Left colon (tissue), 2 donors: ENCODE results near the gene POU2AF1. TPM values are rescaled to one million over a fixed set of nuclear protein-coding genes. Genes with fewer than 3 reads are reported as not detected.

Source experiments
- ATAC-seq: fragments of 200-7000 bp; cut with Tn5 transposase; one replicate; pipeline ENCODE4 v1.9.1; 2020; ENCODE audit warnings: mild to moderate bottlenecking, moderate library complexity
- DNase-seq, 2 donors: peaks; one replicate each; pipeline ENCODE4 v3.0.0-alpha.2; 2020
- intact Hi-C, 2 donors: fragments of 100-400 bp; cut with DNase I in 1 of 2; cut with micrococcal nuclease in 1 of 2; formaldehyde crosslinking; loops; one replicate each; pipeline versions ENCODE4 v1.11.2 to v1.14.0; 2022; cut with DNase I, micrococcal nuclease
- microRNA-seq, 2 donors: library from miRNA; unstranded; fragments of <30 nt; microRNA quantifications; one replicate each; pipeline versions ENCODE4 v1.1.0 to v1.2.0, GENCODE V29; 2020
- total RNA-seq, 2 donors: library from RNA; stranded (reverse); fragmentation: NEBNext Ultra II Directional; extraction: Animal tissue kit (Norgen Biotek cat#: 25700); gene quantifications; one replicate each; pipeline ENCODE4 v1.2.1, GENCODE V29; 2021
- donor health status: DM: no; HTN: no; CAD: no.
- donor health status: DM: yes; HTN: yes; CAD: no.

The POU2AF1 gene
- total RNA-seq, 2 donors from 2014 or later = 3.8 to 10.2 TPM

GRCh38 chr11:111309215-111309915 lies 69.7 kb downstream of the POU2AF1 start:
- DNase-seq = no peak
- no peak for ATAC-seq

GRCh38 chr11:111308140-111308539 lies 70.9 kb downstream of the POU2AF1 start:
- intact Hi-C loops = no loop called here
- peak; percentile 90 to 93 for DNase-seq
- ATAC-seq = peak; percentile 82

More at GRCh38 chr11:111309215-111309915, 69.7 kb downstream of the POU2AF1 start:
- intact Hi-C loops = no loop called here

DNA sequence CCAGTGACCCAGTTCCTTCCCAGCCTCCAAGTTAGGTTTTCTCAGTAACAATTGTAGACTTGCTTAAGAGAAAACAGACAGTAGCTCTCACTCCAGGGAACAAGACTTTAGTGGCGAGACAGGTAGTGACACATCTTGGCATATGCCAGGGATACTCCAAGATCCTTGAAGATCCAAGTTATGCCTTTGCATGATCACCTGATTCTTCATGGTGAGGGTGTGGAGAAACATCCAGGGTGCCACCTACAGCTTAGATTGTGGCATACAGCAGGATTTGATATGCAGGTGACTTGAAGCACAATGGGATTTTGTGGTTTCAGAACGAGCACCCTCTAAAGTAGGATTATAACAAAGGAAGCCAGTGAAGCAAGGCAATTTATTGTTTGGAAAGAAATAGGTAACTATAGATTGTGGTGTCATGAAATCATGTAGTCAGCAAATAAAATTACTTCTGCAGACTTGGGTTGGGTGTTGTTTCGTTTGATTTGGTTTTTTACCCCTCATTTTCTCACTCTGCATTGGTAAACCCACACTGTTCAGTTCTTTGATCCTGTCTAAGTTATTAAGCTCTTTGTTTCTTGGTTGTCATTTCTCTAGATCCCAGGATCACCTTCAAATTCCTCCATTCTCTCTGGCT lies 71.5 kb downstream of the POU2AF1 start:
- intact Hi-C loops = no loop called here
- ATAC-seq (peak; percentile 41), DNase-seq (no peak)

DNA sequence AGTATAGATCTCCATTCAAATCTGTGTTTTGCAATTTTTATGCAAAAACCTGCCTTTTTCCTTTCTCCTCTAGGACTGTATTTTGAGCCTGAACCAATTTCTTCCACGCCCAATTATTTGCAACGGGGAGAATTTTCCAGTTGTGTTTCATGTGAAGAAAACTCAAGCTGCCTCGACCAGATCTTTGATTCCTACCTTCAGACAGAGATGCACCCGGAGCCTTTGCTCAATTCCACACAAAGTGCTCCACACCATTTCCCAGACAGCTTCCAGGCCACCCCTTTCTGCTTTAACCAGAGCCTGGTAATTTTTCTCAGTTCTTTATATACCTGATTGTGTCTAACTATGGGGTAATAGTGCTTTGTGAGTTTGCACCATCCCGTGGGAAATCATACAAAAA lies 72.8 kb downstream of the POU2AF1 start:
- intact Hi-C loops = no loop called here
- ATAC-seq (no peak), DNase-seq (no peak)

DNA sequence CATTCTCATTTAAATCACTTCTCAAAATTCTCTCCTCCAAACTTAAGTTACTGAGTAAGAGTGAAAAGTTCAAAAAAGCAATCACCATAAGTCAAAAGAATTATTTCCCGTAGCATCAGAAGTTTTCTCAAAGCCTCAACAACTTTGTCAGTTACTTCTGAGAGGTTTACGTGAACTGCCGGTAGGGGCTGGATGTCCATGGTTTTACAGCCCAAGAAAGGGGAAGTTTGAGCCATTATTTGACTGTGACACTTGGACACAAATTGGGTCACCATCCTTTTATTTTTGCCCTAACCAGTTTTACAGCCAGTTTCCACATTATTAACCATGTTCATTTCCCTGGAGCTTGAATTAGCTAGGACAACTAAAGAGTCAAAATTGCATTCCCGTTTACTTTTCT lies 73.2 kb downstream of the POU2AF1 start:
- no peak for ATAC-seq
- intact Hi-C loops = no loop called here
- DNase-seq = no peak

DNA sequence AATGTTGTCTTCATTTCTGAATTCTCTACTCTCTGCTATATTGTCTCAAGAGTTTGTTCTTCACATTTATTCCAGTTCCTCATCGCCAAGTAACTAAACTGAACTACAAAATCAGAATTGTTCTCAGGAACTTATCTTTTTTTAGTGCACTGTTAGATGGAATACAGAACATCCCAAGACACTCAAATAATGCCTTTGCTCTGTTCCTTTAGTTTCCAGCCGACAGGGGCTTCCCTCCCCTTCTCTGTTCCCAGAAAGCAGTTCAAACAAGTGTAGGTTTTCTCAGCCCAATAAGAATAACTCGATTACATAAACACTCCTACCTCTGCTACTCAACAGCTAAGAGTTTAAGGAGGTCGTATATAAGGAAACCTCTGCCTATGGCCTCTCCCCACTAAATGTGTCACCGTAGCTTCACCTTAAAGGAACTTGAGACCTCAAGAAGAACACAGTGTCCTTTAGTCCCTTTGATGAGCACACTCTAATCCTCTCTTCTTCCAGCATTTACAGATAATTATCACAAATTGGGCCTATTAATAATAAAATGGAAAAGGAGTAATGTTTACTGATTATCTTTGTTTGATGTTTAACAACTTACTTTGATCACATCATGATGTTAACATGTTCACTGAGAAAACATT lies 73.8 kb downstream of the POU2AF1 start:
- DNase-seq (no peak), ATAC-seq (no peak)
- intact Hi-C loops = no loop called here

GRCh38 chr11:111303461-111303860 lies 75.6 kb downstream of the POU2AF1 start:
- ATAC-seq = peak; percentile 55
- peak in 1 of 2 donors; percentile 62 for DNase-seq
- intact Hi-C loops = loop anchor here in 1 of 2 donors (5.0 kb wide), 1 partner anchor 114 kb away; no protein-coding TSS in a partner anchor

- intact Hi-C loops = loop anchor here in 1 of 2 donors (5.0 kb wide), 1 partner anchor 115 kb away; no protein-coding TSS in a partner anchor
- ATAC-seq = peak; percentile 58
- peak; percentile 50 to 73 for DNase-seq
These were observed 76.8 kb downstream of the POU2AF1 start for GRCh38 chr11:111302298-111302697.

Small RNAs within 50 kb of the gene (microRNA-seq; reads per million reads assigned to microRNA genes)
- 0 reads per million in 2 donors for gene MIR4491

Other genes with a start within 250 kb of the POU2AF1 start
- 1 to 10 TPM; 1.4 to 1.5 TPM for gene POU2AF2, start 133.6 kb downstream of the POU2AF1 start, total RNA-seq
- gene POU2AF3, start 80.7 kb downstream of the POU2AF1 start, total RNA-seq = 1 to 10 TPM; 6.0 to 6.6 TPM
- not detected for gene BTG4, start 133.1 kb upstream of the POU2AF1 start, total RNA-seq
- not detected for gene HOATZ, start 135.5 kb upstream of the POU2AF1 start, total RNA-seq
- 1 to 10 TPM; 1.9 to 4.6 TPM for gene LAYN, start 161.4 kb upstream of the POU2AF1 start, total RNA-seq
- 10 to 100 TPM; 22.9 to 23.8 TPM for gene SIK2, start 223.2 kb upstream of the POU2AF1 start, total RNA-seq